ENCODE results near the gene DDO. TPM values are rescaled to one million over a fixed set of nuclear protein-coding genes. Genes with fewer than 3 reads are reported as not detected.

Gene DDO
- total and polyA plus RNA-seq, 2 of the 4 experiments (the other 2 are of a cell fraction): 0.15 to 0.18 TPM

GRCh38 chr6:110425816-110426215 is 10.4 kb upstream of the DDO start:
- H3K9me3 ChIP-seq (ENCODE audit: control insufficient read depth, insufficient read depth, low read length): peaks cover 2% of the 10 kb centered on the region
- no peak overlapping the region for H2AK5ac ChIP-seq (ENCODE audit: low read depth, low read length)
- dilution Hi-C loops (cut with HindIII; ENCODE audit: low sequenced_read_pairs, unreplicated experiment) (no loop called here), in situ Hi-C loops (cut with MboI; ENCODE audit: low sequenced_read_pairs) (no loop called here), intact Hi-C loops (cut with micrococcal nuclease) (no loop called here)
- no peak overlapping the region for H2BK20ac ChIP-seq (ENCODE audit: low read depth, low read length)
- WGBS, 2 experiments (ENCODE audit: extremely low coverage in 2 of 2, insufficient read length in 1 of 2): 55% methylated on average over 2 of the region's 5 CpGs; no CpG with 5 or more reads in 1 of the 2 experiments
- no peak overlapping the region for H3K23ac ChIP-seq (ENCODE audit: low read depth, low read length)
- no peak overlapping the region for H2BK5ac ChIP-seq (ENCODE audit: low read depth, low read length, poor library complexity, severe bottlenecking)
- no peak overlapping the region for H2BK120ac ChIP-seq (ENCODE audit: low read depth, low read length)
- ChIA-PET POLR2A (ENCODE audit: unreplicated experiment) (no interaction called here), CTCF (no interaction called here)
- H2AFZ ChIP-seq (replicated peaks; ENCODE audit: low read length, poor library complexity): no peak overlapping the region
- H3K4me1 ChIP-seq (ENCODE audit: control insufficient read depth, insufficient read depth, low read length): no peaks in the 10 kb centered on the region
- no peak overlapping the region for H3K14ac ChIP-seq (replicated peaks; ENCODE audit: low read depth, low read length)
- DNase-seq (no peak), ATAC-seq (ENCODE audit: low read depth) (no peak)
- H3K79me1 ChIP-seq (ENCODE audit: low read depth in 1 of 2, low read length in 2 of 2): no peaks in the 10 kb centered on the region
- no peak overlapping the region for H3K4ac ChIP-seq (ENCODE audit: low read depth, low read length)
- H3K56ac ChIP-seq (ENCODE audit: extremely low read depth, insufficient read depth, low read length): no peak overlapping the region
- H4K91ac ChIP-seq (ENCODE audit: insufficient read depth, low read depth, low read length): no peak overlapping the region
- no peak overlapping the region for H2BK15ac ChIP-seq (ENCODE audit: low read depth, low read length)
- no peaks in the 10 kb centered on the region for H4K20me1 ChIP-seq (ENCODE audit: insufficient read depth, low read length)
- no peak overlapping the region for H2AK9ac ChIP-seq (replicated peaks; ENCODE audit: low read depth, low read length, poor library complexity)
- H3K36me3 ChIP-seq (ENCODE audit: control insufficient read depth, insufficient read depth, low read length): no peaks in the 10 kb centered on the region
- H3K4me3 ChIP-seq (ENCODE audit: insufficient read depth, low read depth, low read length): no peak overlapping the region
- H3K9me1 ChIP-seq (ENCODE audit: insufficient read depth, low read length): no peaks in the 10 kb centered on the region
- H4K8ac ChIP-seq (ENCODE audit: low read depth in 2 of 2, low read length in 2 of 2): no peak overlapping the region
- BruUV-seq (replicated peaks): no TSS peak
- H4K5ac ChIP-seq (ENCODE audit: low read depth, low read length): no peak overlapping the region
- H3K9ac ChIP-seq (ENCODE audit: low read depth, low read length): no peak overlapping the region
- H3K4me2 ChIP-seq (ENCODE audit: low read depth, low read length): no peak overlapping the region
- TF ChIP-seq FOS (IDR thresholded peaks at IDR 0.05; ENCODE audit: low read depth, low read length): no peak
- TF ChIP-seq MAZ (IDR thresholded peaks at IDR 0.05; ENCODE audit: borderline replicate concordance, low read depth, low read length): no peak
- no peak for TF ChIP-seq CHD1 (IDR thresholded peaks at IDR 0.05; ENCODE audit: low read depth, low read length)
- TF ChIP-seq NFE2L2 (IDR thresholded peaks at IDR 0.05; ENCODE audit: low read depth, low read length): no peak
- no peak for TF ChIP-seq SMC3 (IDR thresholded peaks at IDR 0.05; ENCODE audit: low read depth, low read length)
- no peak for TF ChIP-seq CEBPB (IDR thresholded peaks at IDR 0.05; ENCODE audit: low read depth, low read length)
- TF ChIP-seq, protein P1, sequence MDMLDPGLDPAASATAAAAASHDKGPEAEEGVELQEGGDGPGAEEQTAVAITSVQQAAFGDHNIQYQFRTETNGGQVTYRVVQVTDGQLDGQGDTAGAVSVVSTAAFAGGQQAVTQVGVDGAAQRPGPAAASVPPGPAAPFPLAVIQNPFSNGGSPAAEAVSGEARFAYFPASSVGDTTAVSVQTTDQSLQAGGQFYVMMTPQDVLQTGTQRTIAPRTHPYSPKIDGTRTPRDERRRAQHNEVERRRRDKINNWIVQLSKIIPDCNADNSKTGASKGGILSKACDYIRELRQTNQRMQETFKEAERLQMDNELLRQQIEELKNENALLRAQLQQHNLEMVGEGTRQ (IDR thresholded peaks at IDR 0.05; ENCODE audit: low read depth, low read length): no peak
- TF ChIP-seq ELK1 (IDR thresholded peaks at IDR 0.05; ENCODE audit: borderline replicate concordance, low read depth, low read length): no peak
- no peak for TF ChIP-seq BHLHE40 (IDR thresholded peaks at IDR 0.05; ENCODE audit: low read depth, low read length)
- no peak for TF ChIP-seq RCOR1 (IDR thresholded peaks at IDR 0.05; ENCODE audit: insufficient replicate concordance, low read length)
- no peak for TF ChIP-seq POLR2A (IDR thresholded peaks at IDR 0.05; ENCODE audit: low read depth, low read length)
- no peak for TF ChIP-seq CTCF (conservative IDR thresholded peaks at IDR 0.05; ENCODE audit: low read depth, low read length)
- TF ChIP-seq RFX5 (IDR thresholded peaks at IDR 0.05; ENCODE audit: low read depth, low read length): no peak
- TF ChIP-seq MAFK (IDR thresholded peaks at IDR 0.05; ENCODE audit: low read depth, low read length): no peak
- no peak for TF ChIP-seq RAD21 (IDR thresholded peaks at IDR 0.05; ENCODE audit: low read length)
- no peak for TF ChIP-seq MXI1 (IDR thresholded peaks at IDR 0.05; ENCODE audit: borderline replicate concordance, low read depth, low read length)
- no peak overlapping the region for H3K18ac ChIP-seq (ENCODE audit: low read depth, low read length)
- H3K27me3 ChIP-seq (ENCODE audit: control insufficient read depth, insufficient read depth, low read length): peaks cover 19% of the 10 kb centered on the region
- H3K27ac ChIP-seq (ENCODE audit: insufficient read depth, low read length): no peak overlapping the region
